ENCODE measurements around the gene DCK. TPM values are rescaled to one million over a fixed set of nuclear protein-coding genes. Genes with fewer than 3 reads are reported as not detected.
A peak's percentile ranks its signal among the peaks of the same experiment; 100 is the strongest.

DCK gene
- total RNA-seq, 1 donor from 2014 or later, result 19.8 TPM

DNA sequence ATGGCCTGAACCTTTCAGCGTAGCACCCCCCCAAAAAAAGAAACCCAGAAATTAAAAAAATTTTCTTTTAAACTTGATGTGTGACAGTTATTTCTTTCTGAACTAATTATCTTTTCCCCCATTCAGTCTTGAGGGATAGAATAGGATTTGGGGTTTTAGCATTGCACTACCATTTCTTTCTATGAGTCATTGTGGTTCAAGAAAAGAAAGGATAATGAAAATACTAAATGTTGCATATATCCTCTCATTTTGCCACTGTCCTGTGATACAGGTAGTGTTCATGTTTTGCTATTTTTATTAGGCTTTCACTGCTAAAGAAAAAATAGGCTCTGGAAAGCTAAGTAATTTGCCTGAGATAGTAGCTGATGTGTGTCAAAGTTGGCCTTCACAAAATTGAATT is 39.4 kb upstream of the DCK start:
- H3K27me3 Mint-ChIP-seq (ENCODE audit: low read depth), result no peaks in the 10 kb centered on the region
- no peaks in the 10 kb centered on the region for H3K9me3 Mint-ChIP-seq
- H3K27ac Mint-ChIP-seq (ENCODE audit: unreplicated experiment), result no peak overlapping the region
- H3K4me1 Mint-ChIP-seq, result peaks cover 5% of the 10 kb centered on the region
- peaks cover 4% of the 10 kb centered on the region for H3K36me3 Mint-ChIP-seq (ENCODE audit: low read depth)
- H3K4me3 Mint-ChIP-seq, result no peak overlapping the region
- DNase-seq (ENCODE audit: low read depth, low spot score), result no peak
- TF ChIP-seq, protein P1, sequence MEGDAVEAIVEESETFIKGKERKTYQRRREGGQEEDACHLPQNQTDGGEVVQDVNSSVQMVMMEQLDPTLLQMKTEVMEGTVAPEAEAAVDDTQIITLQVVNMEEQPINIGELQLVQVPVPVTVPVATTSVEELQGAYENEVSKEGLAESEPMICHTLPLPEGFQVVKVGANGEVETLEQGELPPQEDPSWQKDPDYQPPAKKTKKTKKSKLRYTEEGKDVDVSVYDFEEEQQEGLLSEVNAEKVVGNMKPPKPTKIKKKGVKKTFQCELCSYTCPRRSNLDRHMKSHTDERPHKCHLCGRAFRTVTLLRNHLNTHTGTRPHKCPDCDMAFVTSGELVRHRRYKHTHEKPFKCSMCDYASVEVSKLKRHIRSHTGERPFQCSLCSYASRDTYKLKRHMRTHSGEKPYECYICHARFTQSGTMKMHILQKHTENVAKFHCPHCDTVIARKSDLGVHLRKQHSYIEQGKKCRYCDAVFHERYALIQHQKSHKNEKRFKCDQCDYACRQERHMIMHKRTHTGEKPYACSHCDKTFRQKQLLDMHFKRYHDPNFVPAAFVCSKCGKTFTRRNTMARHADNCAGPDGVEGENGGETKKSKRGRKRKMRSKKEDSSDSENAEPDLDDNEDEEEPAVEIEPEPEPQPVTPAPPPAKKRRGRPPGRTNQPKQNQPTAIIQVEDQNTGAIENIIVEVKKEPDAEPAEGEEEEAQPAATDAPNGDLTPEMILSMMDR (conservative IDR thresholded peaks at IDR 0.05), result no peak

DNA sequence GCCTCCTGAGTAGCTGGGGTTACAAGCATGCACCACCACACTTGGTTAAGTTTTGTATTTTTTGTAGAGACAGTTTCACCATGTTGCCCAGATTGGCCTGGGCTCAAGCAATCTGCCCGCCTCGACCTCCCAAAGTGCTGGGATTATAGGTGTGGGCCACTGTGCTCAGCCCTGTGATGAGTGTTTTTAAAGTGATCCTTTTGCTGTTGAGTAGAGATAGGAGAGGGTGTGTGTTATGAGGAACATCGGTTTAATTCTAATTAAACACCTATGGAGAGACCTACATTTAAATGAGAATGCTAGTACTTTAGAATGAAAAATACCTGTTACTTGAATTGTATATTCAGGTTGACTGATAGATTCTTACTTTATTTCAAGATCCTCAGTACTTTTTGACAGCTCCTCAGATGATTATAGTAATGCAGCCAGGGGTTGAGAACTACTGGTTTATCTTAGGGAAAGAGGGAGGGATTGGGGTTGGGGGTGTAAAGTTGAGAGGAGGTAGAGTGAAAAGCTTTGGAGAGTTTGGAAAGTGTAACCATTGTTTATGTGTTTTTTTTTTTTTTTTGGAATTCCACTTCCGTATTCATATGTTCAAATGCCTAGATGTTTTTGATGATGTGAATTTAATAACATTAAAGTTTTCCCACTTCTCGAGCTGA is 36.8 kb upstream of the DCK start:
- Mint-ChIP-seq H3K36me3 (ENCODE audit: low read depth) (no peaks in the 10 kb centered on the region), H3K4me3 (no peak overlapping the region), H3K27me3 (ENCODE audit: low read depth) (no peaks in the 10 kb centered on the region), H3K27ac (ENCODE audit: unreplicated experiment) (peak overlapping the region; percentile 30), H3K9me3 (no peaks in the 10 kb centered on the region), H3K4me1 (peaks cover 5% of the 10 kb centered on the region)
- DNase-seq (ENCODE audit: low read depth, low spot score), result no peak
- TF ChIP-seq, protein P1 (conservative IDR thresholded peaks at IDR 0.05), result no peak

DNA sequence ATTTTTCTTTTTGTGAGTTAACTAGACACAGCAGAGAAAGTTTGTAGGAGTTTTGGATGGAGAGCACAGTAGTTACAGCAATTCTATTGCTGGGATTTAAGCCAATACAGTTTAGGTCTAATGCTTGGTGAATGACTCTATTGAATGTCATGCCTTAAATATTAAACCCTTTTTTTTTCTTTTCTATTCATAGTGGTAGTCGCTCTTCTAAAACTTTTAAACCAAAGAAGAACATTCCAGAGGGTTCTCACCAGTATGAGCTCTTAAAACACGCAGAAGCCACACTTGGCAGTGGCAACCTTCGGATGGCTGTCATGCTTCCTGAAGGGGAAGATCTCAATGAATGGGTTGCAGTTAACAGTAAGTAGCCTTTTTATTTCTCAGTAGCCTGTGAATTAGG is 34.8 kb upstream of the DCK start:
- TF ChIP-seq, protein P1 (conservative IDR thresholded peaks at IDR 0.05), result no peak
- no peak overlapping the region for H3K4me3 Mint-ChIP-seq
- no peaks in the 10 kb centered on the region for H3K27me3 Mint-ChIP-seq (ENCODE audit: low read depth)
- H3K4me1 Mint-ChIP-seq, result peaks cover 5% of the 10 kb centered on the region
- H3K36me3 Mint-ChIP-seq (ENCODE audit: low read depth), result no peaks in the 10 kb centered on the region
- no peak for DNase-seq (ENCODE audit: low read depth, low spot score)
- H3K27ac Mint-ChIP-seq (ENCODE audit: unreplicated experiment), result peak overlapping the region; percentile 19
- no peaks in the 10 kb centered on the region for H3K9me3 Mint-ChIP-seq

DNA sequence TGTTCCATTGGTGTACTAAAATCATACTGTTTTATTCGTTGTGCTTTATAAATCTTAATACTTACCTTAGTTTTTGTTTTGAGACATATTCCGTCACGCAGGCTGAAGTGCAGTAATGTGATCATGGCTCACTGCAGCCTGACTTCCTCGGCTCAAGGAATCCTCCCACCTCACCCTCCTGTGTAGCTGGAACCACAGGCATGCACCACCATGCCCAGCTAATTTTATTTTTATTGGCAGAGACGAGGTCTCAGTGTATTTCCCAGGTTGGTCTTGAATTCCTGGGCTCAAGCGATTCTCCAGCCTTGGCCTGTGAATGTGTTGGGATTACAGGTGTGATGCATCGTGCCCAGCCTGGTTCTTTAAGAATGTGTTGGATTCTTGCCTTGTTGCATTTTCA is 24.4 kb upstream of the DCK start:
- no peaks in the 10 kb centered on the region for H3K27me3 Mint-ChIP-seq (ENCODE audit: low read depth)
- DNase-seq (ENCODE audit: low read depth, low spot score), result no peak
- H3K4me1 Mint-ChIP-seq, result no peaks in the 10 kb centered on the region
- TF ChIP-seq, protein P1 (conservative IDR thresholded peaks at IDR 0.05), result no peak
- no peak overlapping the region for H3K27ac Mint-ChIP-seq (ENCODE audit: unreplicated experiment)
- no peak overlapping the region for H3K4me3 Mint-ChIP-seq
- peaks cover 6% of the 10 kb centered on the region for H3K36me3 Mint-ChIP-seq (ENCODE audit: low read depth)
- H3K9me3 Mint-ChIP-seq, result no peaks in the 10 kb centered on the region

DNA sequence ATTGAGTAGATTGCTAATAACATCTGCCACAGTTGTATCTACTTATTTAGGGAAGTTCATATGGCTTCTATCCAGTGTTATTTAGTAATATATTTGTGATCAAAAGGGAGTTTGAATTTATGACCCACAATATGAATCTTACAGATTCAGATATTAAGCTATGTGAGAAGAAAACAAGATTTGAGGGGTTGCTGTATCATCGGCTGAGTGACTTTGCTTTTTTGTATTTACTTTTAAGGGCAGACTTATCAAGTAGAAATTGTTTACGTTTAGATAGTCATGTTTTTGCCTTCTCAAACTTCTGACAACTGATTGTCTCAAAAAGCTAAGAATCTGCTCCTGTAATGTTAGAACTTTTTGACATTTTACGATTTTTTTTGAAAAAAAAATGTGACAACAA is 17.2 kb upstream of the DCK start:
- H3K4me1 Mint-ChIP-seq, result no peaks in the 10 kb centered on the region
- no peaks in the 10 kb centered on the region for H3K9me3 Mint-ChIP-seq
- no peak for DNase-seq (ENCODE audit: low read depth, low spot score)
- no peaks in the 10 kb centered on the region for H3K27me3 Mint-ChIP-seq (ENCODE audit: low read depth)
- no peak overlapping the region for H3K27ac Mint-ChIP-seq (ENCODE audit: unreplicated experiment)
- no peak overlapping the region for H3K4me3 Mint-ChIP-seq
- TF ChIP-seq, protein P1 (conservative IDR thresholded peaks at IDR 0.05), result no peak
- peaks cover 8% of the 10 kb centered on the region for H3K36me3 Mint-ChIP-seq (ENCODE audit: low read depth)

All from neural crest cell (in vitro differentiated cells).